GM19397 (cell line): ENCODE measurements around the gene ATP5F1C.
"Not testable (repeated sequence)": the region's sequence is repeated elsewhere in the genome, so short reads cannot be mapped to it uniquely, and the experiment has no call there.

Experiments used
- ATAC-seq: cut with Tn5 transposase; IDR thresholded peaks from one replicate; pipeline ENCODE4 v1.9.1; 2021; ENCODE audit warnings: mild to moderate bottlenecking, moderate library complexity; ENCODE audit not compliant: unreplicated experiment

The ATP5F1C gene

GRCh38 chr10:7792541-7792940 lies 4.6 kb downstream of the ATP5F1C start:
- ATAC-seq, result no peak

- no peak for ATAC-seq
Observed at GRCh38 chr10:7794251-7795026, 6.5 kb downstream of the ATP5F1C start.

- ATAC-seq, result no peak
Observed at GRCh38 chr10:7795605-7796004, 7.6 kb downstream of the ATP5F1C start.

DNA sequence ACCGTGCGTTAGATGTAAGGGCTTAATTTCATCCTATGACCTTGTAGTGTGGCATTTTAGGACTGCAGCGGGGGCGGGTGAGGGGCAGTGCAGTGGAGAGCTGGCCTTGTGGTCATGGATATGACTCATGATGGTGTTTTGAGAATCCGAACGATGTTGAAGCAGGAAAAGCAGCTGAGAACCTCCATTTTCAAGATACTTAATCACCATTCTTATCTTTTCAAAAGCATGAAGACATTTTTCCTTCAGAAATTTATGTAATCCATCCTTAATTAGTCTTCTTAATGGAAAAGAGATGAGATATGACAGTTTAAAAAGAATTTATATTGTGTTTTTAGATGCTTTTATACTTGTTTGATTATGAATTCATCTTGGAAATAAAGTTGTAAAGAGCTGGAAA lies 9.6 kb downstream of the ATP5F1C start:
- no peak for ATAC-seq

DNA sequence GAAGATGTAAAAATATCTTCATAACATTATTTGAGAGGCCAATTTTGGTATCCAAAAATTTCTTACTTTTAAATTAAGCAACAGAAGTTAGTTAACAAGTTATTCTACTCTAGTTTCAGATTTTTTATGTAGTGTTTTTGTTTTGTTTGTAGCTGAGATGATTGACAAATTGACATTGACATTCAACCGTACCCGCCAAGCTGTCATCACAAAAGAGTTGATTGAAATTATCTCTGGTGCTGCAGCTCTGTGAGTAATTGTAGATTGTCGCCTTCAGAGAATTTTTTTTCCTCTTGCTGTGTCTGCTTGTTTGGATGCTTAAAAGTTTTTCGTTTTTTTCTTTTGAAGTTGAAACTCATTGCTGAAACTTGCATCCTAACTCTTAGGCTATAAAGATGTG lies 14.6 kb downstream of the ATP5F1C start:
- no peak for ATAC-seq

GRCh38 chr10:7804216-7804615 lies 16.2 kb downstream of the ATP5F1C start:
- ATAC-seq, result no peak

- ATAC-seq, result no peak
Observed at GRCh38 chr10:7804741-7805140, 16.8 kb downstream of the ATP5F1C start.

DNA sequence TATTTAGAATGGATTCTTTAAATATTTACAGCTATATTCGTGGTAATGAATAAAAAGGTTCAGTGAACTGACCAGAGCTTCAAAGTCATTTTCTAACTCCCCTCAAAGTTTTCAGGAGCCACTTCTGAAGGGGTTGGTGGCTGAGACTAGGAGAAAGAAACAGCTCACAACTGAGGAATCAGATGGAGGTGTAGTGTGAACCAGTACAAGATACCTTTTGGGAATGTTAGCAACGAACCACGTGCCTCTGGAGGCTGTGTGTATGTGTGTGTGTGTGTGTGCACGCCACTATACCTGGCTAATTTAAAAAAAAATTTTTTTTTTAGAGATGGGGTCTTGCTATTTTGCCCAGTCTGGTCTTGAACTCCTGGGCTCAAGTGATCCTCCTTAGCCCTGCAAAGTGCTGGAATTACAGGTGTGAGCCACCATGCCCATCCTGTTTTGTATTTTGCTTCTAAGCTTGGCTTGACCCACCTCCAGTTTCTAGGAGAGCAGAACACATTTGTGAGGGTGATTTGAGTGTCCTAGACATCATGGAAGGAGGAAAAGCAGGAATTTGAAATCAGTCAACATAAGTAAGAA lies 20.8 kb downstream of the ATP5F1C start:
- ATAC-seq, result no peak

GRCh38 chr10:7810443-7810842 lies 22.5 kb downstream of the ATP5F1C start:
- no peak for ATAC-seq

GRCh38 chr10:7811000-7811399 lies 23.0 kb downstream of the ATP5F1C start:
- no peak for ATAC-seq

GRCh38 chr10:7811743-7812142 lies 23.8 kb downstream of the ATP5F1C start:
- ATAC-seq, result not testable (repeated sequence)

DNA sequence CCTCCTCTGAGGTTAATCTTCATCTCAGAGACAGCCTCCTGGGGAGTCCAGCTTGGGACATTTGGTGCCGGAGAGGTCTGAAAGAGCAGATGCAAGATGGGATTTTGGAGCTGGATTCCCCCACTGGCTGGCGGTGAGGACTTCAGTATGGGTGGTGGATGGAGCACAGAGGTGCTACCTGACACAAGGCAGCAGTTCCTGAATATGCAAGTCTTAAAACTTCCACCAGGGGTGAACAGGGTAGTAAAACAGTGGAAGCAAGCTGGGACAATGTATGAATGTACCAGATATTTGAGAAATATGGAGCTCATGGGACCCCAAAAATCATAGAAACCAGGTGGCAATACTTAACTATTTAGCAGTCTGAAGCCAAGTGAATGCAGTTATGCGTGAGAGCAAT lies 25.5 kb downstream of the ATP5F1C start:
- ATAC-seq, result no peak

GRCh38 chr10:7817576-7817975 lies 29.6 kb downstream of the ATP5F1C start:
- ATAC-seq, result no peak

DNA sequence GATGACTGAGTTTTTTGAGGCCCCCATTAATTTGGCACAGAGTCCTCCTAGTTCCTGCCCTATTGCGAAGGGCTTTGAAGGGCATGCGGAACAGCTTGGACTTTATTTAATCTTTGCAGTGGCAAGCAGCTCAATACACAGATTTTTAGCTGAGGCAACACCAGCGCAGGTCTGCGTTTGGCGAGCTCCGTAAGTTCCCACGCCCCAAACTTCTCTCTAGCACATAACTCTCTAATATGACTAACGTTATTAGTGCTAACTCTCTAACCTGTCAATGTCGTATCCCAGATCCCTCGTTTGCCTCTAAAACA lies 30.0 kb downstream of the ATP5F1C start:
- ATAC-seq, result peak; percentile 9

DNA sequence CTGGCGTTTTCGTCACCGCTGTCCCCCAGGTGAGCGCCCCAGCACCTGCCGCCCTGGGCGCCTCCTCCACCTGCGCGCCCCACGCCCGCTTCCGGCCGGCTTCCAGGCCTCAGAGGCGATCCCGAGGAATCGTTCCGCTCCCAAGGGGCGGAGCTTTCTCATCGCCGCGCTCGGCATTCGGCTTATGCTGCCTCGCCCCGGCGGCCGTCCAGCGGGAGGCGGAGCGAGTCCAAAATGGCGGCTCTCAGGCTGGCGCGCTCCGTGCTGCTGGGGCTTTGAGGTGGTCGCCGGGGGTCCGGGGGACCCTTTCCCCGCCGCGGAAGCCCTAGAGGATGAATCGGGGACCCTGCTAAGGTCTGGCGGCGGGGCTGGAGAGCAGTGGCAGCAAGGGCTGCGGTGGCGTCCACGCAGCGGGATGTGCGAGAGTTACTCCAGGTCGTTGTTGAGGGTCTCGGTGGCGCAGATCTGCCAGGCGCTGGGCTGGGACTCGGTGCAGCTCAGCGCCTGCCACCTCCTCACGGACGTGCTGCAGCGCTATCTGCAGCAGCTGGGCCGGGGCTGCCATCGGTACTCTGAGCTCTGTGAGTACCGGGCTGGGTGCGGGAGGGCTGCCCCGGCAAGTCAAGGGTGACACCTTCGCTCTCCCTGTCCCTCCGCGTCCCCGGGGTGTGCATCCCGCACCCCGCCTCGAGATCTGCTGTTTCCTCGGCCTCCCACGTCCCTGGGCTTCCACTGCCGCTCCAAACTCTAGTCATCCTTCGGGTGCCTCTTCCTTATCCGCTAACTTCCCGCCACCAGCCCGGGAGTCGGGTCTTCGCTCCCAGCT lies 30.5 kb downstream of the ATP5F1C start, which contains the start of gene TAF3:
TAF3 (plus strand) TSS at position 211 of the 826 bp plus-strand sequence; CDS start at position 416, 205 bp downstream.
- ATAC-seq, result peak; percentile 86

GRCh38 chr10:7819121-7819460 lies 31.1 kb downstream of the ATP5F1C start:
- peak; percentile 43 for ATAC-seq

DNA sequence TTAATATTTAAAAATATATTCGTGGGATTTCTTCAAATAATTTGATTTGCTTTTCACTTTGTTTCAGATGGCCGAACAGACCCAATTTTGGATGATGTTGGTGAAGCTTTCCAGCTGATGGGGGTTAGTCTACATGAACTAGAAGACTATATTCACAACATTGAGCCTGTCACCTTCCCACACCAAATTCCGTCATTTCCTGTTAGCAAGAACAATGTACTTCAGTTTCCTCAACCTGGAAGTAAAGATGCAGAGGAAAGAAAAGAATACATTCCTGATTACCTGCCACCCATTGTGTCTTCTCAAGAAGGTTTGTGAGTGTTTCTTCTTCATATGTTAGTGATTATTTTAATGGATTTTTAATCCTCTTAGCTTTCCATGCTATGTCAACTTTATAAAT lies 36.3 kb downstream of the ATP5F1C start:
- no peak for ATAC-seq

DNA sequence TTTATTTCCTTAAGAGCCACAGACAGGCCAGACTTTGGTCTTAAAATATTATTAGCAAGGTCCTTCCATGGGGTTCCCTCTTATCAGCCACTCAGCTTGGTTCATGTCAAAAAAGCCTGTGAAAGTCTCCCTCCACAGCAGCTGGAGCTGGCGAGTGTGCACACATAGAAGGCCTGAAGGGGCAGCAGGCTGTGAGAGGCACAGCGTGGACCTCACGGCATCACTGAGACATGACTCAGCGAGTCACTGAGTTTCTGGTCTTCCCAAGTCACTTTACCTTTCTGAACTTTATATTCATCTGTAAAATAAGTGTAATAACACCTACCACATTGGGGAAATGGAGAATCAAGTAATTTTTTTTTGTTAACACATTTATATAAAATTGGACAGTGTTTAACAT lies 39.0 kb downstream of the ATP5F1C start:
- ATAC-seq, result no peak

DNA sequence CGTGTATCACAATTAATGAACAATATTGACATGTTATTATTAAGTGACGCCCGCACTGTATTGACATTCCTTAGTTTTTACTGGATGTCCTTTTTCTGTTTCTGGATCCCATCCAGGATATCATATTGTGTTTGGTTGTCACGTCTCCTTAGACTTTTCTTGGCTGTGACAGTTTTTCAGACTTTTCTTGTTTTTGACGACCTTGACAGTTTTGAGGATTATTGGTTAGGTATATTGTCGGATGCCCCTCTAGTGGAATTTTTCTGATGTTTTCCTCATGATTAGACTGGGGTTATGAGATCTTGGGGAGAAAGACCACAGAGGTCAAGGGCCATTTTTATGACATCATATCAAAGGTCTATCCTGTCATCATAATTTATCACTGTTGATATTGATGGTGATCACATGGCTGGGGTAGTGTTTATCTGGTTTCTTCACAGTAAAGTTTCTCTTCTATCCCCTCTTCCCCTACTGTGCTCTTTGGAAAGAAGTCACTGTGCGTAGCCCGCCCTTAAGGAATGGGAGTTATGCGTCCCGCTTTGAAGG lies 41.4 kb downstream of the ATP5F1C start:
- ATAC-seq, result no peak

DNA sequence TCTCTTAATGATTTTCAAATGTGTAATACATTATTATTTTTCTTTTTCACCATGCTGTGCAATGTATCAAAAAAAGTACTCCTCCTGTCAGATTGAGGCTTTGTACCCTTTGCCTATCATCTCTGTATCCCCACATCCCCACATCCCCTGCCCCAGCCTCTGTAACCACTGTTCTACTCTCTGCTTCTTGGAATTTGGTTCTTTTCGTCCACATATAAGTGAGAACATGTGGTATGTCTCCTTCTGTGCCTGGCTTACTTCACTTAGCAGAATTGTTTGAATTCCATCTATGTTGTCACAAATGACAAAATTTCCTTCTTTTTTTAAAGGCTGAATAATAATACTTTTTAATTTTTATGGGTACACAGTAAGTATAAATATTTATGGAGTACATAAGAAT lies 44.1 kb downstream of the ATP5F1C start:
- ATAC-seq, result no peak

- no peak for ATAC-seq
Observed at GRCh38 chr10:7833210-7833609, 45.2 kb downstream of the ATP5F1C start.

GRCh38 chr10:7834262-7834661 lies 46.3 kb downstream of the ATP5F1C start:
- ATAC-seq, result no peak
